HCT116 (cell line): Measurements from ENCODE around the gene SARS1.

Experiments used
- POLR2A ChIP-seq: IDR thresholded peaks from 2 replicates; pipeline ENCODE4 v1.7.0; 2011; ENCODE audit warnings: borderline replicate concordance; ENCODE audit not compliant: insufficient read depth, insufficient read length; ENCODE audit errors: extremely low read depth
- REST ChIP-seq: IDR thresholded peaks from 2 replicates; pipeline ENCODE4 v1.6.1; 2012; ENCODE audit warnings: low read depth

- no peak for TF ChIP-seq REST
- TF ChIP-seq POLR2A, result no peak
Observed at GRCh38 chr1:109208836-109209463, 4.8 kb upstream of the SARS1 start.
